Activated CD8-positive, alpha-beta T cell treated with anti-CD3 and anti-CD28 coated beads, Interleukin-2, amount 10 ng/mL, durations not matched to agents 7 days and 5 days (primary cell): Measurements from ENCODE around the gene MACIR. TPM values are rescaled to one million over a fixed set of nuclear protein-coding genes. Genes with fewer than 3 reads are reported as not detected.

Source experiments
- ATAC-seq: fragments of 150-1000 bp; cut with Tn5 transposase; one replicate; pipeline ENCODE4 v1.10.0; 2021; ENCODE audit warnings: moderate library complexity
- CTCF ChIA-PET: fragments of 350-600 bp; sonication (Branson Sonifier 250); formaldehyde crosslinking; loops from one replicate; lab custom pipeline; 2021; ENCODE audit warnings: antibody characterized with exemption; lab: Charles Lee
- POLR2A ChIA-PET: fragments of 350-600 bp; sonication (Branson Sonifier 250); formaldehyde crosslinking; loops from one replicate; lab custom pipeline; 2021; ENCODE audit warnings: antibody characterized with exemption; lab: Charles Lee
- DNase-seq: peaks from one replicate; pipeline ENCODE4 v3.0.0-alpha.2; 2020
- H3K27ac Mint-ChIP-seq: one replicate; pipeline ENCODE4 v1.8.0; 2021; ENCODE audit warnings: mild to moderate bottlenecking, mixed read lengths
- H3K27me3 Mint-ChIP-seq: one replicate; pipeline ENCODE4 v1.8.0; 2021; ENCODE audit warnings: low read depth, mixed read lengths
- H3K36me3 Mint-ChIP-seq: one replicate; pipeline ENCODE4 v1.8.0; 2021; ENCODE audit warnings: low read depth, mixed read lengths
- H3K4me1 Mint-ChIP-seq: one replicate; pipeline ENCODE4 v1.8.0; 2021; ENCODE audit warnings: low read depth, mixed read lengths
- H3K4me3 Mint-ChIP-seq: one replicate; pipeline ENCODE4 v1.8.0; 2021; ENCODE audit warnings: mild to moderate bottlenecking, mixed read lengths
- H3K9me3 Mint-ChIP-seq: one replicate; pipeline ENCODE4 v1.8.0; 2022; ENCODE audit warnings: mixed read lengths; ENCODE audit not compliant: insufficient read depth
- total RNA-seq, 2 experiments: library from RNA; stranded (reverse); gene quantifications; one replicate each; pipeline ENCODE4 v1.2.3, GENCODE V29; 2021

MACIR gene
- total RNA-seq, 2 experiments from 2014 or later: 6.7 to 7.6 TPM

GRCh38 chr5:103293099-103293498 is 34.5 kb downstream of the MACIR start:
- POLR2A ChIA-PET: no interaction called here
- Mint-ChIP-seq H3K27me3 (peaks cover 7% of the 10 kb centered on the region), H3K4me3 (no peak overlapping the region), H3K36me3 (no peaks in the 10 kb centered on the region), H3K27ac (no peak overlapping the region), H3K9me3 (no peaks in the 10 kb centered on the region), H3K4me1 (no peaks in the 10 kb centered on the region)
- DNase-seq (no peak), ATAC-seq (no peak)
- CTCF ChIA-PET: no interaction called here

GRCh38 chr5:103293719-103294118 is 35.2 kb downstream of the MACIR start:
- Mint-ChIP-seq H3K36me3 (no peaks in the 10 kb centered on the region), H3K4me1 (no peaks in the 10 kb centered on the region), H3K27ac (no peak overlapping the region), H3K9me3 (no peaks in the 10 kb centered on the region), H3K4me3 (no peak overlapping the region), H3K27me3 (peaks cover 7% of the 10 kb centered on the region)
- ChIA-PET CTCF (no interaction called here), POLR2A (no interaction called here)
- no peak for DNase-seq
- ATAC-seq: no peak

- ATAC-seq (no peak), DNase-seq (no peak)
- CTCF ChIA-PET: no interaction called here
- Mint-ChIP-seq H3K4me3 (no peak overlapping the region), H3K9me3 (no peaks in the 10 kb centered on the region), H3K4me1 (no peaks in the 10 kb centered on the region), H3K27me3 (peaks cover 7% of the 10 kb centered on the region), H3K27ac (no peak overlapping the region), H3K36me3 (no peaks in the 10 kb centered on the region)
- POLR2A ChIA-PET: no interaction called here
These were observed 36.3 kb downstream of the MACIR start for GRCh38 chr5:103294906-103295305.

GRCh38 chr5:103295424-103295823 is 36.9 kb downstream of the MACIR start:
- H3K4me3 Mint-ChIP-seq: no peak overlapping the region
- DNase-seq (no peak), ATAC-seq (no peak)
- H3K9me3 Mint-ChIP-seq: no peaks in the 10 kb centered on the region
- CTCF ChIA-PET: no interaction called here
- no peak overlapping the region for H3K27ac Mint-ChIP-seq
- peaks cover 7% of the 10 kb centered on the region for H3K27me3 Mint-ChIP-seq
- POLR2A ChIA-PET: no interaction called here
- H3K4me1 Mint-ChIP-seq: no peaks in the 10 kb centered on the region
- no peaks in the 10 kb centered on the region for H3K36me3 Mint-ChIP-seq

- Mint-ChIP-seq H3K27ac (no peak overlapping the region), H3K4me3 (no peak overlapping the region), H3K4me1 (no peaks in the 10 kb centered on the region), H3K27me3 (peaks cover 7% of the 10 kb centered on the region), H3K36me3 (no peaks in the 10 kb centered on the region), H3K9me3 (no peaks in the 10 kb centered on the region)
- ATAC-seq (no peak), DNase-seq (no peak)
- ChIA-PET POLR2A (no interaction called here), CTCF (interaction anchor here (1.4 kb wide), 1 partner anchor 71 kb away, joined by 3 read pairs; no protein-coding TSS in a partner anchor)
These were observed 37.3 kb downstream of the MACIR start for GRCh38 chr5:103295871-103296270.

GRCh38 chr5:103298117-103298516 is 39.6 kb downstream of the MACIR start:
- CTCF ChIA-PET: no interaction called here
- peaks cover 11% of the 10 kb centered on the region for H3K27me3 Mint-ChIP-seq
- H3K27ac Mint-ChIP-seq: no peak overlapping the region
- H3K4me1 Mint-ChIP-seq: no peaks in the 10 kb centered on the region
- POLR2A ChIA-PET: no interaction called here
- no peak overlapping the region for H3K4me3 Mint-ChIP-seq
- H3K36me3 Mint-ChIP-seq: no peaks in the 10 kb centered on the region
- ATAC-seq: no peak
- H3K9me3 Mint-ChIP-seq: no peaks in the 10 kb centered on the region
- no peak for DNase-seq

- Mint-ChIP-seq H3K27me3 (peaks cover 11% of the 10 kb centered on the region), H3K36me3 (no peaks in the 10 kb centered on the region), H3K4me1 (no peaks in the 10 kb centered on the region), H3K27ac (no peak overlapping the region), H3K4me3 (no peak overlapping the region), H3K9me3 (no peaks in the 10 kb centered on the region)
- ChIA-PET CTCF (no interaction called here), POLR2A (no interaction called here)
- ATAC-seq (no peak), DNase-seq (no peak)
These were observed 40.1 kb downstream of the MACIR start for GRCh38 chr5:103298607-103299188.

- ChIA-PET POLR2A (no interaction called here), CTCF (no interaction called here)
- no peak overlapping the region for H3K4me3 Mint-ChIP-seq
- H3K9me3 Mint-ChIP-seq: no peaks in the 10 kb centered on the region
- no peaks in the 10 kb centered on the region for H3K4me1 Mint-ChIP-seq
- peaks cover 8% of the 10 kb centered on the region for H3K27me3 Mint-ChIP-seq
- H3K27ac Mint-ChIP-seq: no peak overlapping the region
- no peak for ATAC-seq
- H3K36me3 Mint-ChIP-seq: no peaks in the 10 kb centered on the region
- DNase-seq: no peak
These were observed 47.2 kb downstream of the MACIR start for GRCh38 chr5:103305809-103306208.

- ATAC-seq (no peak), DNase-seq (no peak)
- Mint-ChIP-seq H3K36me3 (no peaks in the 10 kb centered on the region), H3K4me3 (no peak overlapping the region), H3K27me3 (peaks cover 9% of the 10 kb centered on the region), H3K27ac (no peak overlapping the region), H3K9me3 (no peaks in the 10 kb centered on the region), H3K4me1 (no peaks in the 10 kb centered on the region)
- ChIA-PET CTCF (no interaction called here), POLR2A (no interaction called here)
These were observed 48.9 kb downstream of the MACIR start for GRCh38 chr5:103307470-103307869.

- no peaks in the 10 kb centered on the region for H3K9me3 Mint-ChIP-seq
- H3K36me3 Mint-ChIP-seq: no peaks in the 10 kb centered on the region
- no peak overlapping the region for H3K4me3 Mint-ChIP-seq
- CTCF ChIA-PET: no interaction called here
- no peak overlapping the region for H3K27ac Mint-ChIP-seq
- DNase-seq (no peak), ATAC-seq (no peak)
- no peaks in the 10 kb centered on the region for H3K4me1 Mint-ChIP-seq
- peaks cover 13% of the 10 kb centered on the region for H3K27me3 Mint-ChIP-seq
- POLR2A ChIA-PET: no interaction called here
These were observed 50.2 kb downstream of the MACIR start for GRCh38 chr5:103308774-103309173.

GRCh38 chr5:103313056-103313455 is 54.5 kb downstream of the MACIR start:
- H3K27me3 Mint-ChIP-seq: peaks cover 18% of the 10 kb centered on the region

GRCh38 chr5:103315455-103315854 is 56.9 kb downstream of the MACIR start:
- no peak for DNase-seq
- Mint-ChIP-seq H3K27me3 (peaks cover 17% of the 10 kb centered on the region), H3K9me3 (no peaks in the 10 kb centered on the region), H3K36me3 (no peaks in the 10 kb centered on the region), H3K4me1 (no peaks in the 10 kb centered on the region), H3K27ac (no peak overlapping the region), H3K4me3 (no peak overlapping the region)
- ChIA-PET POLR2A (no interaction called here), CTCF (no interaction called here)
- no peak for ATAC-seq

More at GRCh38 chr5:103313056-103313455, 54.5 kb downstream of the MACIR start:
- ATAC-seq (no peak), DNase-seq (no peak)
- H3K4me1 Mint-ChIP-seq: no peaks in the 10 kb centered on the region
- no peaks in the 10 kb centered on the region for H3K9me3 Mint-ChIP-seq
- H3K36me3 Mint-ChIP-seq: no peaks in the 10 kb centered on the region
- no peak overlapping the region for H3K4me3 Mint-ChIP-seq
- ChIA-PET POLR2A (no interaction called here), CTCF (no interaction called here)
- no peak overlapping the region for H3K27ac Mint-ChIP-seq

- H3K36me3 Mint-ChIP-seq: no peaks in the 10 kb centered on the region
- no peaks in the 10 kb centered on the region for H3K9me3 Mint-ChIP-seq
- POLR2A ChIA-PET: no interaction called here
- H3K4me3 Mint-ChIP-seq: no peak overlapping the region
- peaks cover 11% of the 10 kb centered on the region for H3K27me3 Mint-ChIP-seq
- CTCF ChIA-PET: no interaction called here
- ATAC-seq: no peak
- H3K27ac Mint-ChIP-seq: no peak overlapping the region
- no peak for DNase-seq
- no peaks in the 10 kb centered on the region for H3K4me1 Mint-ChIP-seq
These were observed 68.9 kb downstream of the MACIR start for GRCh38 chr5:103327451-103327850.
